ENCODE data around the gene FHIT. TPM values are rescaled to one million over a fixed set of nuclear protein-coding genes. Genes with fewer than 3 reads are reported as not detected.

Gene FHIT
- total and polyA plus RNA-seq, 2 of the 4 experiments (the other 2 are of a cell fraction), result 0.07 TPM; not detected in 1

DNA sequence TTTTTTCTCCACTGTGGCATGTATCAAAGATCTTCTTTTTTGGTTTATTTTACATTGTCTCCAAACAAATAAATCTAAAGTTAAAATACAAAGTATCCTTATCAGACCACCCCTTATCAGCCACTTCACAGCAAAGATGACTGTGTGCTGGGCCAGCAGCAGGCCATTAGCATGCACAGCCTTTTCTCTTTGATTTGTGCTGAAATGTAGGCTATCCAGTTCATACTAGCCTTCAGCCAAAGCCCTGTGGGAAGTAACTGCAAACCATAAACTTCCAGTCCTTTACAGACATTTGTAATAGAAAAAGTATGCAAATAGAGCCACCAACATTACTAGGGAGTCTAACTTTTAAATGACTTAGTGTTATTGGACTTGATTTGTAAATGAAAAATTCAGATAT lies 816.3 kb downstream of the FHIT start:
- DNase-seq (no peak), ATAC-seq (ENCODE audit: low read depth) (no peak; the same call in 1 of the 2 replicates)
- Histone ChIP-seq H3K18ac (ENCODE audit: low read depth, low read length) (no peak overlapping the region), H2BK5ac (ENCODE audit: low read depth, low read length, poor library complexity, severe bottlenecking) (no peak overlapping the region), H3K4me1 (ENCODE audit: control insufficient read depth, insufficient read depth, low read length) (no peaks in the 10 kb centered on the region), H3K4me3 (ENCODE audit: insufficient read depth, low read depth, low read length) (no peak overlapping the region), H3K36me3 (ENCODE audit: control insufficient read depth, insufficient read depth, low read length) (no peaks in the 10 kb centered on the region), H4K5ac (ENCODE audit: low read depth, low read length) (no peak overlapping the region), H2BK20ac (ENCODE audit: low read depth, low read length) (no peak overlapping the region), H3K14ac (replicated peaks; ENCODE audit: low read depth, low read length) (no peak overlapping the region), H2AFZ (replicated peaks; ENCODE audit: low read length, poor library complexity) (no peak overlapping the region), H3K27me3 (ENCODE audit: control insufficient read depth, insufficient read depth, low read length) (no peaks in the 10 kb centered on the region), H3K9me1 (ENCODE audit: insufficient read depth, low read length) (no peaks in the 10 kb centered on the region), H3K23ac (ENCODE audit: low read depth, low read length) (no peak overlapping the region), H2AK9ac (replicated peaks; ENCODE audit: low read depth, low read length, poor library complexity) (no peak overlapping the region), H3K4me2 (ENCODE audit: low read depth, low read length) (no peak overlapping the region), H4K8ac (ENCODE audit: low read depth in 2 of 2, low read length in 2 of 2) (no peak overlapping the region), H2AK5ac (ENCODE audit: low read depth, low read length) (no peak overlapping the region), H3K9ac (ENCODE audit: low read depth, low read length) (no peak overlapping the region), H4K91ac (ENCODE audit: insufficient read depth, low read depth, low read length) (no peak overlapping the region), H3K56ac (ENCODE audit: extremely low read depth, insufficient read depth, low read length) (no peak overlapping the region), H2BK15ac (ENCODE audit: low read depth, low read length) (no peak overlapping the region), H3K9me3 (ENCODE audit: control insufficient read depth, insufficient read depth, low read length) (no peaks in the 10 kb centered on the region), H3K27ac (ENCODE audit: insufficient read depth, low read length) (no peak overlapping the region), H4K20me1 (ENCODE audit: insufficient read depth, low read length) (no peaks in the 10 kb centered on the region), H2BK120ac (ENCODE audit: low read depth, low read length) (no peak overlapping the region), H3K4ac (ENCODE audit: low read depth, low read length) (no peak overlapping the region), H3K79me1 (ENCODE audit: low read depth in 1 of 2, low read length in 2 of 2) (no peaks in the 10 kb centered on the region)
- in situ Hi-C loops (cut with MboI; ENCODE audit: low sequenced_read_pairs) (no loop called here), intact Hi-C loops (cut with micrococcal nuclease) (loop anchor here (5.0 to 10.0 kb wide), 3 partner anchors 570 to 1130 kb away; no protein-coding TSS in a partner anchor), dilution Hi-C loops (cut with HindIII; ENCODE audit: low sequenced_read_pairs, unreplicated experiment) (no loop called here)
- ChIA-PET POLR2A (ENCODE audit: unreplicated experiment) (no interaction called here), CTCF (interaction anchor here (0.5 kb wide), 1 partner anchor 1231 kb away, joined by 3 read pairs; no protein-coding TSS in a partner anchor)
- TF ChIP-seq POLR2A (IDR thresholded peaks at IDR 0.05; ENCODE audit: low read depth, low read length) (no peak), SMC3 (IDR thresholded peaks at IDR 0.05; ENCODE audit: low read depth, low read length) (no peak), NFE2L2 (IDR thresholded peaks at IDR 0.05; ENCODE audit: low read depth, low read length) (no peak), BHLHE40 (IDR thresholded peaks at IDR 0.05; ENCODE audit: low read depth, low read length) (no peak), FOS (IDR thresholded peaks at IDR 0.05; ENCODE audit: low read depth, low read length) (no peak), RFX5 (IDR thresholded peaks at IDR 0.05; ENCODE audit: low read depth, low read length) (no peak), CEBPB (IDR thresholded peaks at IDR 0.05; ENCODE audit: low read depth, low read length) (no peak), ELK1 (IDR thresholded peaks at IDR 0.05; ENCODE audit: borderline replicate concordance, low read depth, low read length) (no peak), MAFK (IDR thresholded peaks at IDR 0.05; ENCODE audit: low read depth, low read length) (no peak), RAD21 (IDR thresholded peaks at IDR 0.05; ENCODE audit: low read length) (no peak), RCOR1 (IDR thresholded peaks at IDR 0.05; ENCODE audit: insufficient replicate concordance, low read length) (no peak), CHD1 (IDR thresholded peaks at IDR 0.05; ENCODE audit: low read depth, low read length) (no peak)
- TF ChIP-seq, protein P1, sequence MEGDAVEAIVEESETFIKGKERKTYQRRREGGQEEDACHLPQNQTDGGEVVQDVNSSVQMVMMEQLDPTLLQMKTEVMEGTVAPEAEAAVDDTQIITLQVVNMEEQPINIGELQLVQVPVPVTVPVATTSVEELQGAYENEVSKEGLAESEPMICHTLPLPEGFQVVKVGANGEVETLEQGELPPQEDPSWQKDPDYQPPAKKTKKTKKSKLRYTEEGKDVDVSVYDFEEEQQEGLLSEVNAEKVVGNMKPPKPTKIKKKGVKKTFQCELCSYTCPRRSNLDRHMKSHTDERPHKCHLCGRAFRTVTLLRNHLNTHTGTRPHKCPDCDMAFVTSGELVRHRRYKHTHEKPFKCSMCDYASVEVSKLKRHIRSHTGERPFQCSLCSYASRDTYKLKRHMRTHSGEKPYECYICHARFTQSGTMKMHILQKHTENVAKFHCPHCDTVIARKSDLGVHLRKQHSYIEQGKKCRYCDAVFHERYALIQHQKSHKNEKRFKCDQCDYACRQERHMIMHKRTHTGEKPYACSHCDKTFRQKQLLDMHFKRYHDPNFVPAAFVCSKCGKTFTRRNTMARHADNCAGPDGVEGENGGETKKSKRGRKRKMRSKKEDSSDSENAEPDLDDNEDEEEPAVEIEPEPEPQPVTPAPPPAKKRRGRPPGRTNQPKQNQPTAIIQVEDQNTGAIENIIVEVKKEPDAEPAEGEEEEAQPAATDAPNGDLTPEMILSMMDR (conservative IDR thresholded peaks at IDR 0.05; ENCODE audit: low read depth, low read length), result no peak
- TF ChIP-seq, protein P2, sequence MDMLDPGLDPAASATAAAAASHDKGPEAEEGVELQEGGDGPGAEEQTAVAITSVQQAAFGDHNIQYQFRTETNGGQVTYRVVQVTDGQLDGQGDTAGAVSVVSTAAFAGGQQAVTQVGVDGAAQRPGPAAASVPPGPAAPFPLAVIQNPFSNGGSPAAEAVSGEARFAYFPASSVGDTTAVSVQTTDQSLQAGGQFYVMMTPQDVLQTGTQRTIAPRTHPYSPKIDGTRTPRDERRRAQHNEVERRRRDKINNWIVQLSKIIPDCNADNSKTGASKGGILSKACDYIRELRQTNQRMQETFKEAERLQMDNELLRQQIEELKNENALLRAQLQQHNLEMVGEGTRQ (IDR thresholded peaks at IDR 0.05; ENCODE audit: low read depth, low read length), result no peak
- no TSS peak for BruUV-seq (replicated peaks)
